22Rv1 (cell line): Measurements from ENCODE around the gene FBXO31.

Source experiments
- ZFX ChIP-seq: fragments of 450-650 bp; IDR thresholded peaks from 2 replicates; pipeline ENCODE4 v1.6.1; 2017; ENCODE audit warnings: antibody characterized with exemption, borderline replicate concordance
- TF ChIP-seq, protein P1 (sequence below): fragments of 450-650 bp; IDR thresholded peaks from 2 replicates; pipeline ENCODE4 v1.5.1; 2017; ENCODE audit warnings: mild to moderate bottlenecking

- TF ChIP-seq, protein P1, sequence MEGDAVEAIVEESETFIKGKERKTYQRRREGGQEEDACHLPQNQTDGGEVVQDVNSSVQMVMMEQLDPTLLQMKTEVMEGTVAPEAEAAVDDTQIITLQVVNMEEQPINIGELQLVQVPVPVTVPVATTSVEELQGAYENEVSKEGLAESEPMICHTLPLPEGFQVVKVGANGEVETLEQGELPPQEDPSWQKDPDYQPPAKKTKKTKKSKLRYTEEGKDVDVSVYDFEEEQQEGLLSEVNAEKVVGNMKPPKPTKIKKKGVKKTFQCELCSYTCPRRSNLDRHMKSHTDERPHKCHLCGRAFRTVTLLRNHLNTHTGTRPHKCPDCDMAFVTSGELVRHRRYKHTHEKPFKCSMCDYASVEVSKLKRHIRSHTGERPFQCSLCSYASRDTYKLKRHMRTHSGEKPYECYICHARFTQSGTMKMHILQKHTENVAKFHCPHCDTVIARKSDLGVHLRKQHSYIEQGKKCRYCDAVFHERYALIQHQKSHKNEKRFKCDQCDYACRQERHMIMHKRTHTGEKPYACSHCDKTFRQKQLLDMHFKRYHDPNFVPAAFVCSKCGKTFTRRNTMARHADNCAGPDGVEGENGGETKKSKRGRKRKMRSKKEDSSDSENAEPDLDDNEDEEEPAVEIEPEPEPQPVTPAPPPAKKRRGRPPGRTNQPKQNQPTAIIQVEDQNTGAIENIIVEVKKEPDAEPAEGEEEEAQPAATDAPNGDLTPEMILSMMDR = no peak
- no peak for TF ChIP-seq ZFX
These were observed 96.5 kb downstream of the FBXO31 start for GRCh38 chr16:87286839-87287626.
